HG03457 (cell line): Measurements from ENCODE around the gene GRHL1.
A peak's percentile ranks its signal among the peaks of the same experiment; 100 is the strongest.

ENCODE experiments used
- ATAC-seq: cut with Tn5 transposase; IDR thresholded peaks from one replicate; pipeline ENCODE4 v1.9.1; 2021; ENCODE audit warnings: moderate number of reproducible peaks; ENCODE audit not compliant: unreplicated experiment

Gene GRHL1

GRCh38 chr2:10039658-10040410, 88.3 kb downstream of the GRHL1 start:
- ATAC-seq = no peak

- ATAC-seq = no peak
Observed at GRCh38 chr2:10041711-10042110, 90.2 kb downstream of the GRHL1 start.

- ATAC-seq = no peak
Observed at GRCh38 chr2:10042301-10043161, 91.0 kb downstream of the GRHL1 start.

GRCh38 chr2:10043256-10043905, 91.9 kb downstream of the GRHL1 start, which contains the start of gene KLF11:
Gene KLF11 (plus strand): TSS chr2:10043550. CDS start chr2:10043717, 167 bp downstream.
- ATAC-seq = peak; percentile 57

- ATAC-seq = peak; percentile 43
Observed at GRCh38 chr2:10043906-10044601, 92.6 kb downstream of the GRHL1 start.

- ATAC-seq = no peak
Observed at GRCh38 chr2:10045561-10046355, 94.3 kb downstream of the GRHL1 start.

- ATAC-seq = no peak
Observed at GRCh38 chr2:10046931-10047330, 95.4 kb downstream of the GRHL1 start.

GRCh38 chr2:10047616-10048500, 96.4 kb downstream of the GRHL1 start:
- no peak for ATAC-seq

- no peak for ATAC-seq
Observed at GRCh38 chr2:10048501-10049171, 97.1 kb downstream of the GRHL1 start.
